Activated naive CD4-positive, alpha-beta T cell treated with anti-CD3 and anti-CD28 coated beads for 36 hours (primary cell): ENCODE data around the gene POLR2E. TPM values are rescaled to one million over a fixed set of nuclear protein-coding genes. Genes with fewer than 3 reads are reported as not detected.
A peak's percentile ranks its signal among the peaks of the same experiment; 100 is the strongest.

Source experiments
- CTCF ChIA-PET: fragments of 350-600 bp; sonication (Branson Sonifier 250); formaldehyde crosslinking; loops from one replicate; lab custom pipeline; 2021; ENCODE audit warnings: antibody characterized with exemption; lab: Charles Lee
- DNase-seq: peaks from one replicate; pipeline ENCODE4 v3.0.0-alpha.2; 2020
- H3K27ac Mint-ChIP-seq: one replicate; pipeline ENCODE4 v1.8.0; 2021; ENCODE audit warnings: mild to moderate bottlenecking, mixed read lengths
- H3K27me3 Mint-ChIP-seq: one replicate; pipeline ENCODE4 v1.8.0; 2021; ENCODE audit warnings: low read depth, mixed read lengths
- H3K36me3 Mint-ChIP-seq: one replicate; pipeline ENCODE4 v1.8.0; 2021; ENCODE audit warnings: low read depth, mixed read lengths
- H3K4me1 Mint-ChIP-seq: one replicate; pipeline ENCODE4 v1.8.0; 2021; ENCODE audit warnings: low read depth, mixed read lengths
- H3K4me3 Mint-ChIP-seq: one replicate; pipeline ENCODE4 v1.8.0; 2021; ENCODE audit warnings: mild to moderate bottlenecking, moderate library complexity, mixed read lengths
- H3K9me3 Mint-ChIP-seq: one replicate; pipeline ENCODE4 v1.8.0; 2021; ENCODE audit warnings: mixed read lengths
- intact Hi-C: fragments of 100-400 bp; cut with micrococcal nuclease; formaldehyde crosslinking; loops from one replicate; pipeline ENCODE4 v1.15.1; 2023
- total RNA-seq, 2 experiments: library from RNA; stranded (reverse); gene quantifications; one replicate each; pipeline ENCODE4 v1.2.3, GENCODE V29; 2021

The POLR2E gene
- total RNA-seq, 2 experiments from 2014 or later, result 238 to 258 TPM

DNA sequence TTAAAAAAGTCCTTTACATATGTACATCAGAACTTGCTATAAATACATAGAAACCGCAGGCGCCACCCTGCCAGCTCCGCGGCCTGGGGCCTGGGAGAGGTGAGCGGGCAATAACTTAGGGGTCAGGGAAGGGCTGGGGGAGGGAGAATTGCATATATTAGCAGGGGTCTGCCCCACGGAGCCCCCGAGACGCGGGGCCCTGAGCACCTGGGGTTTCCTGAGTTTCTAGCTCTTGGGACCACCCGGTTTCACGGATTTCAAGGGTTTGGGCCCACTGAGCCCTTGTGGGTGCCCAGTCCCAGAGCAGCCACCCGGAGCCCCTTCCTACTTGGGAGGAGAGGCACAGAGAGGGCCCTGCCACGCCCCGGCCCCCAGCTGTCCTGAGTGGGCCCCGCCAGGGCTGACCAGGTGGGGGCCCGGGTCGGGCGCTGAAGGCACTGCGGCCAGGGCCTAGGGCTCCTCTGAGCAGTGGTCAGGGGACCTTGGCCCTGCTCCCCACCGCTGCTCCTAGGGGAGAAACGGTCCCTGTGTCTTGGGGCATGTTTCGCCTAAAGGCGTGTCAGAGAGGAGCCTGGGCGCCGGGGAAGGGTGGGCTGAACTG is 12.6 kb upstream of the POLR2E start:
- intact Hi-C loops, result no loop called here
- H3K9me3 Mint-ChIP-seq, result no peaks in the 10 kb centered on the region
- no peak for DNase-seq
- H3K27ac Mint-ChIP-seq, result no peak overlapping the region
- peaks cover 6% of the 10 kb centered on the region for H3K36me3 Mint-ChIP-seq
- CTCF ChIA-PET, result interaction anchor here (0.5 kb wide), 1 partner anchor 79 kb away, joined by 3 read pairs; no protein-coding TSS in a partner anchor
- H3K4me1 Mint-ChIP-seq, result peaks cover 16% of the 10 kb centered on the region
- no peaks in the 10 kb centered on the region for H3K27me3 Mint-ChIP-seq
- H3K4me3 Mint-ChIP-seq, result no peak overlapping the region

GRCh38 chr19:1106841-1107660 is 11.9 kb upstream of the POLR2E start:
- intact Hi-C loops, result no loop called here
- DNase-seq, result no peak
- H3K27ac Mint-ChIP-seq, result peak overlapping the region; percentile 8
- CTCF ChIA-PET, result interaction anchor here (0.5 to 1.1 kb wide), 2 partner anchors 24 to 79 kb away, joined by 3 read pairs; no protein-coding TSS in a partner anchor
- H3K27me3 Mint-ChIP-seq, result no peaks in the 10 kb centered on the region
- peaks cover 6% of the 10 kb centered on the region for H3K36me3 Mint-ChIP-seq
- peaks cover 23% of the 10 kb centered on the region for H3K4me1 Mint-ChIP-seq
- peak overlapping the region; percentile 32 for H3K4me3 Mint-ChIP-seq
- H3K9me3 Mint-ChIP-seq, result no peaks in the 10 kb centered on the region

- H3K27me3 Mint-ChIP-seq, result no peaks in the 10 kb centered on the region
- CTCF ChIA-PET, result interaction anchor here (0.9 to 1.1 kb wide), 2 partner anchors 25 to 88 kb away, joined by 3 read pairs; no protein-coding TSS in a partner anchor
- H3K36me3 Mint-ChIP-seq, result peaks cover 6% of the 10 kb centered on the region
- H3K4me3 Mint-ChIP-seq, result peak overlapping the region; percentile 46
- H3K27ac Mint-ChIP-seq, result no peak overlapping the region
- H3K9me3 Mint-ChIP-seq, result no peaks in the 10 kb centered on the region
- H3K4me1 Mint-ChIP-seq, result peaks cover 32% of the 10 kb centered on the region
- DNase-seq, result no peak
- intact Hi-C loops, result no loop called here
Observed at GRCh38 chr19:1105873-1106840, 11.0 kb upstream of the POLR2E start.

DNA sequence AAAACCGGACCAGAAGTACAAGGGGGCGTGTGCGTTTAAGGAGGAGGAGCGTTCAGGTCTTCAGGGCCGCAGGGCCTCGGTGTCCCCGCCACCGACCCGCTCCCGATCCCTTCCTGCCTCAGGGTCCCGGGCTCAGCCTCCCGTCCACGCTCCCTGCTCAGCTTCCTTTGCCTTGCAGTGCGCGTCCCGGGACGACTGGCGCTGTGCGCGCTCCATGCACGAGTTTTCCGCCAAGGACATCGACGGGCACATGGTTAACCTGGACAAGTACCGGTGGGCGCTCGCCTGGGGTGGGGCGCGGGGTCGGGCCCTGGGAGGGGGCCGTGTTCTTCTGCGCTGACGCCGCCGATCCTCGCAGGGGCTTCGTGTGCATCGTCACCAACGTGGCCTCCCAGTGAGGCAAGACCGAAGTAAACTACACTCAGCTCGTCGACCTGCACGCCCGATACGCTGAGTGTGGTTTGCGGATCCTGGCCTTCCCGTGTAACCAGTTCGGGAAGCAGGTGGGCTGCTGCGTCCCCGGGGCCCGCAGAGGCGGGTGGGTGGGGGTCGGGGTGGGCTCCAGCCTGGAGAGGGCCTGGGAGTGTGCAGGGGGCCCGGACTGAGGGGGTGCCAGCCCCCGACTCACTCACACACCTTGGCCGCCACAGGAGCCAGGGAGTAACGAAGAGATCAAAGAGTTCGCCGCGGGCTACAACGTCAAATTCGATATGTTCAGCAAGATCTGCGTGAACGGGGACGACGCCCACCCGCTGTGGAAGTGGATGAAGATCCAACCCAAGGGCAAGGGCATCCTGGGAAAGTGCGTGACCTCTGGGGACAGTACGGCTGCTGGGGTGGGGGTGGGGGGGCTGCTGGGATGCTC is 10.1 kb upstream of the POLR2E start:
- peak overlapping the region; percentile 59 for H3K27ac Mint-ChIP-seq
- peaks cover 4% of the 10 kb centered on the region for H3K36me3 Mint-ChIP-seq
- CTCF ChIA-PET, result interaction anchor here (0.6 to 0.9 kb wide), 2 partner anchors 28 to 89 kb away, joined by 3 to 4 read pairs; no protein-coding TSS in a partner anchor
- peak overlapping the region; percentile 70 for H3K4me3 Mint-ChIP-seq
- no peak for DNase-seq
- no peaks in the 10 kb centered on the region for H3K9me3 Mint-ChIP-seq
- peaks cover 40% of the 10 kb centered on the region for H3K4me1 Mint-ChIP-seq
- H3K27me3 Mint-ChIP-seq, result no peaks in the 10 kb centered on the region
- intact Hi-C loops, result no loop called here

DNA sequence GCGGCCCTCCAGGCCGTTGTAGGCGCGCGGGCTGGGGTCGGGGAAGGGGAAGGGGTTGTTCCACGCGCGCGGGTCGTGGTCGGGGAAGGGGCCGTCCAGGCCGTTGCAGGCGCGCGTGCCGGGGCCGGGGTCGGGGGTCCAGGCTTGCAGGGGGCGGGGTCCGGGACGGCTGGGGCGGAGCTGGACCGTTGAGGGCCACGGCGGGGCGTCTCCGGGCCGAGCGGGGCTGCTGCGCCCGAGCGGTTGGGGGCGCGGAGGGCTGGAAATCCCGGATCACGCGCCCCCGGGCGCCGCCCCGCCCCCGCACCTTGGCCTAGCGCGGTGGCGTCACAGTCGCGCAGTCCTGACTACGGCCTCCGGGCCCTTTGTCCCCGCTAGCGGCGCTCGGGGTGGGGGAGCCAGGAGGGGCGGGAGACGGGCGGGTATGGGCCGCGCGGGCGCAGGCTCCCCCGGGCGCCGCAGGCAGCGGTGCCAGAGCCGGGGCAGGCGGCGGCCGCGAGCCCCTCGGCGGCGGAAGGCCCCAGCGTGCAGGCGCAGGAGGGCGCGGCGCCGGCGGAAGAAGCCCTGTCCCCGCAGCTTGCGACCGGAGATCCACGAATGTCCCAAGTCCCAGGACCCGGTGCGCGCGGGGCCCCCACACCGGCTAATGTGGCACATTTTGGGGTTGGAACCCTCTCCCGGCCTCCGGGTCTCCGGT is 9.3 kb upstream of the POLR2E start:
- Mint-ChIP-seq H3K4me3 (peak overlapping the region; percentile 72), H3K4me1 (peaks cover 48% of the 10 kb centered on the region), H3K27ac (peak overlapping the region; percentile 59), H3K27me3 (no peaks in the 10 kb centered on the region), H3K9me3 (peaks cover 4% of the 10 kb centered on the region), H3K36me3 (peaks cover 9% of the 10 kb centered on the region)
- CTCF ChIA-PET, result interaction anchor here (0.6 kb wide), 1 partner anchor 27 kb away, joined by 4 read pairs; no protein-coding TSS in a partner anchor
- intact Hi-C loops, result loop anchor here (5.0 kb wide), 1 partner anchor 197 kb away; no protein-coding TSS in a partner anchor
- DNase-seq, result peak; percentile 68

GRCh38 chr19:1103708-1104310 is 8.6 kb upstream of the POLR2E start, which contains the start of gene GPX4:
Gene GPX4 (plus strand): TSS chr19:1103994. CDS start chr19:1104044, 50 bp downstream.
- Mint-ChIP-seq H3K4me1 (peaks cover 54% of the 10 kb centered on the region), H3K36me3 (peaks cover 9% of the 10 kb centered on the region), H3K4me3 (peak within 1 kb of the TSS; percentile 72), H3K27ac (peak within 1 kb of the TSS; percentile 79), H3K27me3 (no peaks in the 10 kb centered on the region), H3K9me3 (peaks cover 4% of the 10 kb centered on the region)
- DNase-seq, result peak; percentile 99
- CTCF ChIA-PET, result no interaction called here
- intact Hi-C loops, result loop anchor here (1.0 to 5.0 kb wide), 6 partner anchors 9 to 424 kb away; partner anchors contain the start of genes MIDN, POLR2E, RNU6-2 and TMEM259

DNA sequence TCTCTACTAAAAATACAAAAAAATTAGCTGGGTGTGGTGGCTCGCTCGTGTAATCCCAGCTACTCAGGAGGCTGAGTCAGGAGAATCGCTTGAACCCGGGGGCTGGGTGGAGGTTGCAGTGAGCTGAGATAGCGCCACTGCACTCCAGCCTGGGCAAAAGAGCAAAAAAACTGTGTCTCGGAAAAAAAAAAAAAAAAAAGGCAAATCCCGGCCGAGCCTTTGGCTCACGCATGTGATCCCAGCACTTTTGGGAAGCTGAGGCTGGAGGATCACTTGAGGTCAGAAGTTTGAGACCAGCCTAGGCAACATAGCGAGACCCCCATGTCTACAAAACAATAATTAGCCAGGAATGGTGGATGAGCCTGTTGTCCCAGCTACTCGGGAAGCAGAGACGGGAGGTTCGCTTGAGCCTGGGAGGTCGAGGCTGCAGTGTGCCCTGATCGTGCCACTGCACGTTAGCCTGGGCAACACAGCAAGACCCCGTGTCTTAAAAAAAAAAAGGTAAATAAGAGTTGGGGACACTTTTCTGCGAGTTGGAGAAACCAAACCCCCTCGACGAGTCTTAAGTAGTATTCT is 8.0 kb upstream of the POLR2E start:
- DNase-seq, result no peak
- CTCF ChIA-PET, result interaction anchor here (0.8 to 0.9 kb wide), 2 partner anchors 10 to 89 kb away, joined by 4 read pairs; no protein-coding TSS in a partner anchor
- H3K4me3 Mint-ChIP-seq, result peak overlapping the region; percentile 72
- intact Hi-C loops, result loop anchor here (1.0 to 5.0 kb wide), 6 partner anchors 8 to 423 kb away; partner anchors contain the start of genes MIDN, POLR2E, RNU6-2 and TMEM259
- H3K27me3 Mint-ChIP-seq, result no peaks in the 10 kb centered on the region
- peaks cover 4% of the 10 kb centered on the region for H3K9me3 Mint-ChIP-seq
- peak overlapping the region; percentile 79 for H3K27ac Mint-ChIP-seq
- peaks cover 9% of the 10 kb centered on the region for H3K36me3 Mint-ChIP-seq
- peaks cover 60% of the 10 kb centered on the region for H3K4me1 Mint-ChIP-seq

- Mint-ChIP-seq H3K4me3 (peak overlapping the region; percentile 72), H3K27me3 (no peaks in the 10 kb centered on the region), H3K36me3 (peaks cover 9% of the 10 kb centered on the region), H3K27ac (peak overlapping the region; percentile 79), H3K9me3 (peaks cover 4% of the 10 kb centered on the region), H3K4me1 (peaks cover 65% of the 10 kb centered on the region)
- peak; percentile 64 for DNase-seq
- CTCF ChIA-PET, result interaction anchor here (0.5 to 1.1 kb wide), 6 partner anchors 11 to 444 kb away, joined by 3 to 4 read pairs (median 4); no protein-coding TSS in a partner anchor
- intact Hi-C loops, result loop anchor here (1.0 to 5.0 kb wide), 7 partner anchors 7 to 422 kb away; partner anchors contain the start of genes MIDN, POLR2E, RNU6-2 and TMEM259
Observed at GRCh38 chr19:1102407-1103131, 7.4 kb upstream of the POLR2E start.

GRCh38 chr19:1101337-1101698 is 6.1 kb upstream of the POLR2E start:
- intact Hi-C loops, result loop anchor here (5.0 kb wide), 1 partner anchor 194 kb away; no protein-coding TSS in a partner anchor
- H3K4me1 Mint-ChIP-seq, result peaks cover 73% of the 10 kb centered on the region
- CTCF ChIA-PET, result interaction anchor here (1.0 to 1.3 kb wide), 4 partner anchors 27 to 116 kb away, joined by 3 read pairs; no protein-coding TSS in a partner anchor
- H3K9me3 Mint-ChIP-seq, result peaks cover 4% of the 10 kb centered on the region
- DNase-seq, result peak; percentile 44
- no peaks in the 10 kb centered on the region for H3K27me3 Mint-ChIP-seq
- peaks cover 6% of the 10 kb centered on the region for H3K36me3 Mint-ChIP-seq
- H3K27ac Mint-ChIP-seq, result peak overlapping the region; percentile 79
- H3K4me3 Mint-ChIP-seq, result peak overlapping the region; percentile 38
